GM21576 (cell line): ENCODE measurements around the gene HTR3B.
"Not testable (repeated sequence)": the region's sequence is repeated elsewhere in the genome, so short reads cannot be mapped to it uniquely, and the experiment has no call there.

Experiments used
- ATAC-seq: cut with Tn5 transposase; IDR thresholded peaks from one replicate; pipeline ENCODE4 v1.9.1; 2021; ENCODE audit warnings: mild to moderate bottlenecking, moderate library complexity; ENCODE audit not compliant: unreplicated experiment

The HTR3B gene

GRCh38 chr11:113904379-113905101 lies at the start of gene HTR3B:
TSS of gene HTR3B (plus strand) at chr11:113904796. CDS start at chr11:113904934, 138 bp downstream.
- ATAC-seq, result no peak

GRCh38 chr11:113855803-113856202 lies 48.8 kb upstream of the HTR3B start:
- no peak for ATAC-seq

GRCh38 chr11:113856966-113857759 lies 47.4 kb upstream of the HTR3B start:
- no peak for ATAC-seq

GRCh38 chr11:113859665-113860064 lies 44.9 kb upstream of the HTR3B start:
- no peak for ATAC-seq

GRCh38 chr11:113862435-113862834 lies 42.2 kb upstream of the HTR3B start:
- ATAC-seq, result no peak

- no peak for ATAC-seq
Observed at GRCh38 chr11:113864410-113864809, 40.2 kb upstream of the HTR3B start.

- no peak for ATAC-seq
Observed at GRCh38 chr11:113865873-113866272, 38.7 kb upstream of the HTR3B start.

- ATAC-seq, result no peak
Observed at GRCh38 chr11:113867843-113868503, 36.6 kb upstream of the HTR3B start.

- ATAC-seq, result no peak
Observed at GRCh38 chr11:113871336-113871735, 33.3 kb upstream of the HTR3B start.

- no peak for ATAC-seq
Observed at GRCh38 chr11:113873236-113873626, 31.4 kb upstream of the HTR3B start.

- no peak for ATAC-seq
Observed at GRCh38 chr11:113874096-113874495, 30.5 kb upstream of the HTR3B start.

GRCh38 chr11:113874581-113875233 lies 29.9 kb upstream of the HTR3B start:
- peak; percentile 29 for ATAC-seq

GRCh38 chr11:113875234-113876073 lies 29.1 kb upstream of the HTR3B start, which contains the start of gene USP28:
TSS of gene USP28 (minus strand) at chr11:113875572. CDS start at chr11:113875501, 71 bp downstream.
- peak; percentile 81 for ATAC-seq

GRCh38 chr11:113876074-113876797 lies 28.4 kb upstream of the HTR3B start:
- no peak for ATAC-seq

- ATAC-seq, result no peak
Observed at GRCh38 chr11:113876798-113877669, 27.6 kb upstream of the HTR3B start.

GRCh38 chr11:113877670-113878055 lies 26.9 kb upstream of the HTR3B start:
- no peak for ATAC-seq

GRCh38 chr11:113879446-113879845 lies 25.1 kb upstream of the HTR3B start:
- not testable (repeated sequence) for ATAC-seq

- ATAC-seq, result no peak
Observed at GRCh38 chr11:113880971-113881370, 23.6 kb upstream of the HTR3B start.

- no peak for ATAC-seq
Observed at GRCh38 chr11:113881856-113882255, 22.7 kb upstream of the HTR3B start.
